Measurements from ENCODE around the gene MSI2. TPM values are rescaled to one million over a fixed set of nuclear protein-coding genes. Genes with fewer than 3 reads are reported as not detected.

MSI2 gene
- total and polyA plus RNA-seq, 8 donors, result 35.0 to 49.5 (median 47.5) TPM

DNA sequence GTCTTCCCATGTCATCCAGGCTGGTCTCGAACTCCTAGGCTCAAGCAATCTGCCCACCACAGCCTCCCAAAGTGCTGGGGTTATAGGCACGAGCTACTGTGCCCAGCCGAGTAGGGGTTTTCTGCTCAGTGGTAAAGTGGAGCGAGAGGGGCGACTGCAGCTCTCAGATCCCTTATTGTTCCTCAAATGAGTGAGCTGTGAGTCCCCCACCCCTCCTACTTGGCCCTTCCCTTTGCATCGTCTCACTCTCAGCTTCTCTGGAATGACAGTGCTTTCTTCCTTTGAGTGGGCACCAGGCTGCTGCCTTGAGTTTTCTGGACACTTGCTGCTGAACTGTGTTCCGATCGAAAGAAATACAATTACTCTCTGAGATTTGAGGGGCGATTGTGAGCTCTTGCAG, 63.5 kb downstream of the MSI2 start:
- DNase-seq (no peak), ATAC-seq (no peak)
- Histone ChIP-seq H3K27me3 (no peaks in the 10 kb centered on the region), H3K4me3 (no peak overlapping the region), H3K27ac (no peak overlapping the region), H3K4me1 (no peaks in the 10 kb centered on the region), H3K36me3 (no peaks in the 10 kb centered on the region), H3K9me3 (no peaks in the 10 kb centered on the region)
- intact Hi-C loops (cut with DNase I), result no loop called here
- TF ChIP-seq, protein P1, sequence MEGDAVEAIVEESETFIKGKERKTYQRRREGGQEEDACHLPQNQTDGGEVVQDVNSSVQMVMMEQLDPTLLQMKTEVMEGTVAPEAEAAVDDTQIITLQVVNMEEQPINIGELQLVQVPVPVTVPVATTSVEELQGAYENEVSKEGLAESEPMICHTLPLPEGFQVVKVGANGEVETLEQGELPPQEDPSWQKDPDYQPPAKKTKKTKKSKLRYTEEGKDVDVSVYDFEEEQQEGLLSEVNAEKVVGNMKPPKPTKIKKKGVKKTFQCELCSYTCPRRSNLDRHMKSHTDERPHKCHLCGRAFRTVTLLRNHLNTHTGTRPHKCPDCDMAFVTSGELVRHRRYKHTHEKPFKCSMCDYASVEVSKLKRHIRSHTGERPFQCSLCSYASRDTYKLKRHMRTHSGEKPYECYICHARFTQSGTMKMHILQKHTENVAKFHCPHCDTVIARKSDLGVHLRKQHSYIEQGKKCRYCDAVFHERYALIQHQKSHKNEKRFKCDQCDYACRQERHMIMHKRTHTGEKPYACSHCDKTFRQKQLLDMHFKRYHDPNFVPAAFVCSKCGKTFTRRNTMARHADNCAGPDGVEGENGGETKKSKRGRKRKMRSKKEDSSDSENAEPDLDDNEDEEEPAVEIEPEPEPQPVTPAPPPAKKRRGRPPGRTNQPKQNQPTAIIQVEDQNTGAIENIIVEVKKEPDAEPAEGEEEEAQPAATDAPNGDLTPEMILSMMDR (IDR thresholded peaks at IDR 0.05), result no peak

DNA sequence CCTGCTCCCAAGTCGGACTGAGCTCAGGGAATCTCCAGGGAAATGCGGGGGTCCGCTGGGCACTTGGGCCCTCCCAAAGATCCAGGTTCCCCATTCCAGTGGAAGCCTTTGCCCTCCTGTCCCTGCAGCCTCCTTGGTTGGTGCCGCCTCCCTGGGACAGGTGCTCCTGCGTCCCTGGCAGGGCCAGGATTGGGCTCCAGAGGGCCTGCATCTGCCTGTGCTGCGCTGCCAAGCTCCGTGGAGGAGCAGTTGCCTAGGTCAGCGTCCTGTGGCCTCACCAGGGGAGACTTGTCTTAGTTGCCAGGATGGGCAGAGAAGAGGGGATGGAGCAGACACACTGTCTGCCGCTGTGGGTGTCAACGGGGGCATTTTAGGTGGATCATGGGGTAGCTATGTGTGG, 67.1 kb downstream of the MSI2 start:
- Histone ChIP-seq H3K4me3 (no peak overlapping the region), H3K36me3 (no peaks in the 10 kb centered on the region), H3K27me3 (no peaks in the 10 kb centered on the region), H3K9me3 (no peaks in the 10 kb centered on the region), H3K27ac (no peak overlapping the region), H3K4me1 (no peaks in the 10 kb centered on the region)
- ATAC-seq, result no peak
- TF ChIP-seq, protein P1 (IDR thresholded peaks at IDR 0.05), result no peak
- intact Hi-C loops (cut with DNase I), result no loop called here
- DNase-seq, result no peak

DNA sequence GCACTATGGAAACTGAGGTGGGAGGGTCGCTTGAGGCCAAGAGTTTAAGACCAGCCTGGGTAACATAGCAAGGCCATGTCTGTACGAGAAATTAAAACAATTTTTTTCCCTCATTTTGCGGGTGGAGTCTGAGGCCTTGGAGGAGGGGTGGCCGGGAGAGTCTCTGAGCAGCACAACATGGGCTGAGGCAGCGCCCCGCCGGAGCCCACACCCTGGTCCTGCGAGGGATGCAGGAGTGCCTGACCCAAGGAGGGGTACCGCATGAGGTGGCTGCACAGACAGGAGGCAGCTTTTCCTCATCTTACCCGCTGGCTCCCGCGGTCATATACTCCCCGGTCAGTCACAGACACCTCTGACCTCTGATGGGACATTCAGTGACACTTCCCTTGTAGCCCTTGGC, 67.7 kb downstream of the MSI2 start:
- Histone ChIP-seq H3K9me3 (no peaks in the 10 kb centered on the region), H3K27ac (no peak overlapping the region), H3K36me3 (no peaks in the 10 kb centered on the region), H3K27me3 (no peaks in the 10 kb centered on the region), H3K4me1 (no peaks in the 10 kb centered on the region), H3K4me3 (no peak overlapping the region)
- DNase-seq, result no peak
- no peak for ATAC-seq
- intact Hi-C loops (cut with DNase I), result no loop called here
- TF ChIP-seq, protein P1 (IDR thresholded peaks at IDR 0.05), result no peak

DNA sequence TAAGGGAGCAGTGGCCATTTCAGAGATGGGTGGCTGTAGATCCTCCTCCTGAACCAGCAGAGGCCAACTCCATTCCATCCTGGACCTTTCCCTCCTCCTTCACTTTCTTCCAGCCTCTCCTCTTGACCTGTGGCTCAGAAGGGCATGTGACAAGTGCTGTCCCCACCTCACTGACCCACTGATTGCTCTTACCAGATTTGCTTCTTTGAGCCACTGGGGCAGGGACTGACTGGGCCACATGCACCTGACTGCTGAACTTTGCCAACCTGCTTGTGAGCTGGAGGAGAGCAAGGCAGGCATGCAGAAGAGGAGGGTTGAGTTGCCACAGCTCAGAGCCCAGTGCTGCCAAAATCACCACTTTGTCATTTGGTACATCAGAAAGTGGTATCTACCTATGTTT, 68.3 kb downstream of the MSI2 start:
- no peak for DNase-seq
- intact Hi-C loops (cut with DNase I), result no loop called here
- no peaks in the 10 kb centered on the region for H3K27me3 ChIP-seq
- ATAC-seq, result no peak
- TF ChIP-seq, protein P1 (IDR thresholded peaks at IDR 0.05), result no peak
- H3K36me3 ChIP-seq, result no peaks in the 10 kb centered on the region
- H3K4me3 ChIP-seq, result no peak overlapping the region
- H3K4me1 ChIP-seq, result no peaks in the 10 kb centered on the region
- no peak overlapping the region for H3K27ac ChIP-seq
- H3K9me3 ChIP-seq, result no peaks in the 10 kb centered on the region

DNA sequence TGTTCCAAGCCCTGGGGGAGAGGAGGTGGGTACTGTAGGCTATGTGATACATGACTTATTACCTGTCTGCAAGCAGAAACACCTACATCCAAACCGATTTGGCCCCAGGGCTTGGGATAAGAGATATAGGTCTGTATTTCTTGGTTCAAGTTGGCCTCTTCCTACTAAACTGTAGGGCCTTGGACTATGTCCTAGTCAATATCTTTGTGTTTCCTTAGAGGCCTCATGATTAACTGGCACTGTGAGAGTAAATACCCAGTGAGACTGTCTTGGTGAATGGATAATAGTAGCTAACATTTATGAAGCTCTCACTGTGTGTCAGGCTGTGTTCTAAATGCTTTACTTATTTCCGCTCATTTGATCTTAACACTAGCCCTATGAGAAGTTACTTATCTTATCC, 70.0 kb downstream of the MSI2 start:
- intact Hi-C loops (cut with DNase I), result no loop called here
- DNase-seq, result no peak

More for the DNA sequence above, 70.0 kb downstream of the MSI2 start:
- Histone ChIP-seq H3K9me3 (no peaks in the 10 kb centered on the region), H3K27me3 (no peaks in the 10 kb centered on the region), H3K27ac (no peak overlapping the region), H3K4me1 (no peaks in the 10 kb centered on the region), H3K4me3 (no peak overlapping the region), H3K36me3 (no peaks in the 10 kb centered on the region)
- TF ChIP-seq, protein P1 (IDR thresholded peaks at IDR 0.05), result no peak
- no peak for ATAC-seq

All from left lung (tissue), 10 donors.